GM19397 (cell line): ENCODE results near the gene CBLB.

Experiments used
- ATAC-seq: cut with Tn5 transposase; IDR thresholded peaks from one replicate; pipeline ENCODE4 v1.9.1; 2021; ENCODE audit warnings: mild to moderate bottlenecking, moderate library complexity; ENCODE audit not compliant: unreplicated experiment

Gene CBLB

GRCh38 chr3:105649480-105649879, 219.3 kb downstream of the CBLB start:
- no peak for ATAC-seq

DNA sequence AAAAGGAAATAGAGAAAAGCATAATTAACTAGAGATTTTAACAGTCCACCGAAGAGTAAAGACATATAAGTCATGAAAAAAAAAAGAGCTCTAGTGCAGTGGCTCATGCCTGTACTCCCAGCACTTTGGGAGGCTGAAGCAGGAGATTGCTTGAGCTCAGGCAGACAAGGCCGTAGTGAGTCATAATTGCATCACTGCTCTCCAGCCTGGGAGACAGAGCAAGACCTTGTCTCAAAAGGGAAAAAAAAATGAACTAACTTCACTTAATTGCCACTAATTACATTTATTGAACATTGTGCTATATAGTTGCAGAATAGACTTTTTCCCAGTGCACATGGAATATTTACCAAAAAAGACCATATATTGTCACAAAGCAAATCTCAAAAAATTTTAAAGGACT, 221.8 kb downstream of the CBLB start:
- ATAC-seq, result no peak

GRCh38 chr3:105639131-105639530, 229.7 kb downstream of the CBLB start:
- ATAC-seq, result no peak

DNA sequence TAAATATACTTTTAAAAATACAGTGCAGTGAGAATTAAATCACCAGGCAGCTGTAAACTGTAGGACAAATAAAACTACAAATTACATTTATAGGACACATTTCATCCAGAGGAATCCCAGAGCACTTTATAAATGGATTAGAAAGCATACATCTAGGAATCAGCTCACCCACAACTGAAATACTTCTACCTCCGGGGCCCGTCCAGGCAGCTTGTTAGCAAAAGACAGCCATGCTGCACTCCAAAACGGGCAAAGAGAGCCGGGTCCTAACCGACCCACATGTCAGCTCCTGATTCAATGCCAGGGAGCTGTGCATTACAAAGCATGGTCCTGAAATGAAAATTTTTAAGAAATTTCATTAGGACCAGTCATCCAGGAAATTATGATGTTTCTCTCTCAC, 234.1 kb downstream of the CBLB start:
- ATAC-seq, result no peak

DNA sequence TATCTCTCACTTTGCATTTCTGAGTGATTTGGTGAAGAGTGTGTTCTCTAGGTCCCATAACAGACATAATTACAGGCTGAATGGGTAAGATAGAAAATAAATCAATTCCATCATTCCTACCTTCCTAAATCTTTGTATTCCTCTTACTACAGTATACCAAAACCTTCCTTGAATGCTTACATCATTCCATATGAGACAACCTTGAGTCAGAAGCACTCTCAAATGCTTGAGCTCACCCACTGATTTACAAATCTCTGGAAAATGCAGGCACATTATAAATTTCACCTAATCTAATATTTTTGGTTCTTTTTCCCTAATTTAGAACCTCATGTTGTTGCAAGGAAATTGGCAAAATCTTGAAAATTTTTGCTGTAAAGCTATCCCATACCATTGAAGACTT, 239.1 kb downstream of the CBLB start:
- ATAC-seq, result no peak

GRCh38 chr3:105626739-105627138, 242.1 kb downstream of the CBLB start:
- no peak for ATAC-seq

GRCh38 chr3:105622169-105622568, 246.6 kb downstream of the CBLB start:
- no peak for ATAC-seq

- no peak for ATAC-seq
These were observed 248.6 kb downstream of the CBLB start for GRCh38 chr3:105620236-105620635.

GRCh38 chr3:105619651-105620050, 249.2 kb downstream of the CBLB start:
- no peak for ATAC-seq

- ATAC-seq, result no peak
These were observed 250.3 kb downstream of the CBLB start for GRCh38 chr3:105618556-105618955.

DNA sequence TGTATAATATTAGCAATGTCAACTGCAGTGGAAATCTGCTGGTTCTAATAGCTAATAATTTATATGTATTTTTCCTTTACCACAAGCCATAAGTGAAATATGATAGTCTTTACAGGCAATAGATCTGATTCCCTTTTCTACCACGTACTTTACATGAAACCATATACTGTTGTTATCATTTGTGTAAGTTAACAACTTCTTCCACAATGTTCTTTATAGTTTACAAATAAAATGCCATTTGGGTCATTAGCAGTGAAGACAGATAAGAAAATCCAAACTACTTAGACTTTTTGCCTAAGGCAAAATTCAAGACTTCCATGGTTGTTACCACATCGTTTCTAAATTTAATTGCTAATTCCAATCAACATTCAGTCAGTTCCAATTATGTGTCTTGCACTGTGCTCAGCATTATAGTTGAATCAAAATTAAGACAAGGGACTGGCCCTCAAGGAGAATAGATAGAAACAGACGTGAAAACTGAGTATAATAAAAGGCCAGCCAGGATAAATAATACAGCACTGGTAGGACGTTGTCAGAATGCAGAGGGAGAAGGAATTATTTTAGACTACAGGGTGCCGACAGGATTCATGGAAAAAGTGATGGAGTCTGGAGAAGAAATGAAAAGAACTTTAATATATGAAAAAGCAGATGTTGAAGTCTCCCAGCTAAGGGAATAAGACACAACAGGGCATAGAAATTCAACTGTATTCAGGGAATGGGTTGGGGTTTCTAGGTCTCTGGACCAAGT, 252.3 kb downstream of the CBLB start:
- no peak for ATAC-seq

DNA sequence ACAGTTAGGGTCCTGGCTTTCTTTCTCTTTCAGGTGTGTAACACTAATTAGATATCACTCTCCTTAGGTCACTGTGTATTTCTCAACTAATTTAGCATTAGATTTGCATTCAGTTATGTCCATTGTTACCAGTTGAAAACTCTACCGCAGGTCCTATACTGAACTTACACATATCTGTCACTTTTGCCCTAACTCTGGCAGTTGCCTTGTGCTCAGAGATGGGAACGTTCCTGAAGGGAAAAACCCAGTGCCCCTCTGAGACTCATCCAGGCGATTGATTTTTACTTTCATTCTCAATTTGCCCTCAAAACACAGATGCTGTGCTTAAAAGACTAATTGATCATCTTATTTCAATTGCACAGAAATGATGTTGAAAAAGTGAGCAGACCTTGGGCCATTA, 253.0 kb downstream of the CBLB start:
- ATAC-seq, result no peak

DNA sequence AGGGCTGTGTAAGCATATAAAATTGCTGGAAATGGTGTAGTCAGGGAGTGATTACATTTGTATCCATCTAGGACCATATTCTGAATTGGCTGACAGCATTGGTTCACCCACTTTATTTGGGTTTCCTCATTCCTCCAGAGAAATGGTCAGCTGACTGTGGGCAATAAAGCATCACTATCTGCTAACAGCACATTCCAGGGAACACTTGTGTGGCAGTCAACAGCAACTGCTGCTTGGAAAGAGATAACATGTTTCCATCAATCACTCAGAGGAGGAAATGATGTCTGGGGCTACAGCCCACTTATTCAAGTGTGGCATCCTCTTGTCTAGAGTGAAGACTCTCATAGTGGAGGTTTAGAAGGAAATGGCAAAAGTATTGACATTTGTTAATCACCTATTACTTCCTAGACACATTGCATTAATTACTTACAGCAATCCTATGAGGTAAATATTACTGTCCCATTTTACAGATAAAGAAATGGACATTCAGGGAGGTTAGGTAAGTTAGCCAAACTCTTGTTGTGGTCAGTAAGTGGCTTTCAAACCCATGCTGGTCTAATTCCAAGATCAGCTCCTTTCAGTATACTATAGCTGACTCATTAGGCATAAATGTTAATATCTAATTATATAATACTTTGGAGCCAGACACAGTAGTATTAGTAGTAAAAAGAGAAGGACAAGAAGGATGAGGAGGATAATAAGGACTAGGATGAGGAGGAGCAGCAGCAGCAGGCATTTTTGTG, 254.4 kb downstream of the CBLB start:
- ATAC-seq, result no peak

GRCh38 chr3:105613120-105613519, 255.7 kb downstream of the CBLB start:
- ATAC-seq, result no peak

DNA sequence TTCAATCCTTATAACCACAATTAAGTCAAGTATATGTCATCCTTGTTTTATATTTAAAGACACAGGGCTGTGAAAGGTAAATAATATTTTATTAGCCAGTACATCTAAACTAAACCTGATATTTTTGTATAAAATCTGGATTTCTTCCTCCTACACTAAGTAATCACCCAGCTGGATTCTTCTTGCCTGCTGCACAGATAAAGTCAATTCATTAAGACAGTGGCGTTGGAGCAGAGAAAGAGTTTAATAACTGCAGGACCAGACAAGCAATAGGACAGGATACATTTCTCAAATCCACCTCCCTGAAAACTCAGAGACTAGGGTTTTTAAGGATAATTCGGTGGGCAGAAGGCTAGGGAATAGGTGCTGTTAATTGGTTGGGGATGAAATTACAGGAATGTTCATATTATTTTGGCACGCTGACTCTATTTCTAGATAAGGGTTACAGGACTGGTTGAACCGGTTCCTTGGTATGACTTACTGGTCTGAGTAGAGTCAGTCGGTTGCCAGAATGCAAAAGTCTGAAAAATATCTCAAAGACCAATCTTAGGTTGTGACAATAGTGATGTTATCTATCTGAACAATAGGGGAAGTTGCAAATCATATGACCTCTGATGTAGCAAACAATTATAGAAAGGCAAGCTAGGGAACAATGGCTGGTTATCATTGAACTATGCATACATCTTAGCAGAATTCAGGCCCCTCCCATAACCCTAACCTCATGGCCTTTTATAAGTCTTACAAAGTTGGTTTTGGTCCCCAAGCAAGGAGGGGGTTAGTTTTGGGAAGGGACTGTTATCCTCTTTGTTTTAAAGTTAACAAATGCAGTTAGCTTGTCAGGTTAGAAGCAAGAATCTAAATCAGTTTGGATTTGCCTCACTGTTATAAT, 257.3 kb downstream of the CBLB start:
- no peak for ATAC-seq

DNA sequence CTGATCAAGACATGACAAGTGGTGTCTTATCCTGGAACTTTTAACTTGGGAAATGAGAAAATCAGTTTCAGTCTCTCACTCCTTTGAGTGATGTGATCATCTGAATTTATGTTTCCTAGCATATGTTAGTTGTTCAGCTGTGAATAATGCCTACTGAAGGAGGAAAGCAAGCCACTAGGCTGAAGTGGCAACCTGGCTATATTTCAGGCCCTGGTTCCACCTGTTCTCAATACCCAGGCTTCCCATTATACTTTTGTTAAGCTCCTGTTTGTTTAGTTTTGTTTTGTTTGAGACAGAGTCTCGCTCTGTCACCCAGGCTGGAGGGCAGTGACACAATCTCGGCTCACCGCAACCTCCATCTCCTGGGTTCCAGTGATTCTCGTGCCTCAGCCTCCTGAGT, 258.3 kb downstream of the CBLB start:
- no peak for ATAC-seq

- no peak for ATAC-seq
These were observed 260.2 kb downstream of the CBLB start for GRCh38 chr3:105608623-105609022.

- no peak for ATAC-seq
These were observed 262.8 kb downstream of the CBLB start for GRCh38 chr3:105606016-105606415.
